Keratinocyte (primary cell): Measurements from ENCODE around the gene KASH5.

Experiments
- EZH2 ChIP-seq: IDR thresholded peaks from one replicate; pipeline ENCODE4 v1.6.1; 2012; ENCODE audit warnings: inconsistent platforms, mild to moderate bottlenecking, low read length, moderate library complexity
- TF ChIP-seq, protein P1 (sequence below), 3 experiments: IDR thresholded peaks in 1 of 3; conservative IDR thresholded peaks in 1 of 3; optimal IDR thresholded peaks in 1 of 3; 2 replicates in 2 of 3; 3 replicates in 1 of 3; pipeline versions ENCODE3 to v1.5.1; 2011; ENCODE audit warnings: low read length in 3 of 3, mild to moderate bottlenecking in 3 of 3, moderate library complexity in 2 of 3, control low read depth in 1 of 3, inconsistent platforms in 1 of 3; ENCODE audit not compliant: insufficient read depth in 2 of 3; ENCODE audit errors: extremely low read depth in 1 of 3

DNA sequence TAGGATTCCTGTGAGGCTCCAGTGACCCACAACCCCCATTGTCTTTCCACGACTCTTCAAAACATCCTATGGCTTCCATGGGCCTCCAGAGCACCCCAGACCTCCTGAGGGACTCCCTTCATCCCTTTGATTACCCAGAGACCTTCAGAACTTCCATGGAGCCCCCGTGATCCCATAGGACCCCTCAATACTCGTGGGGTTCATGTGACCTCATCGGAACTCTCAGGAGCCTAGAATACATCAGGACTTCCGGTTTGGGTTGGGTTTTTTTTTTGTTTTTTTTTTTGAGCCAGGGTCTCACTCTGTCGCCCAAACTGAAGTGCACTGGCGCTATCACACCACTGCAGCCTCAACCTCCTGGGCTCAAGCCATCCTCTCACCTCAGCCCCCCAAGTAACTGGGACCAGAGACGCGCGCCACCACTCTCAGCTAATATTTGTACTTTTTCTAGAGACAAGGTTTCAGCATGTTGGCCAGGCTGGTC, 65.8 kb downstream of the KASH5 start:
- TF ChIP-seq, protein P1, sequence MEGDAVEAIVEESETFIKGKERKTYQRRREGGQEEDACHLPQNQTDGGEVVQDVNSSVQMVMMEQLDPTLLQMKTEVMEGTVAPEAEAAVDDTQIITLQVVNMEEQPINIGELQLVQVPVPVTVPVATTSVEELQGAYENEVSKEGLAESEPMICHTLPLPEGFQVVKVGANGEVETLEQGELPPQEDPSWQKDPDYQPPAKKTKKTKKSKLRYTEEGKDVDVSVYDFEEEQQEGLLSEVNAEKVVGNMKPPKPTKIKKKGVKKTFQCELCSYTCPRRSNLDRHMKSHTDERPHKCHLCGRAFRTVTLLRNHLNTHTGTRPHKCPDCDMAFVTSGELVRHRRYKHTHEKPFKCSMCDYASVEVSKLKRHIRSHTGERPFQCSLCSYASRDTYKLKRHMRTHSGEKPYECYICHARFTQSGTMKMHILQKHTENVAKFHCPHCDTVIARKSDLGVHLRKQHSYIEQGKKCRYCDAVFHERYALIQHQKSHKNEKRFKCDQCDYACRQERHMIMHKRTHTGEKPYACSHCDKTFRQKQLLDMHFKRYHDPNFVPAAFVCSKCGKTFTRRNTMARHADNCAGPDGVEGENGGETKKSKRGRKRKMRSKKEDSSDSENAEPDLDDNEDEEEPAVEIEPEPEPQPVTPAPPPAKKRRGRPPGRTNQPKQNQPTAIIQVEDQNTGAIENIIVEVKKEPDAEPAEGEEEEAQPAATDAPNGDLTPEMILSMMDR (optimal IDR thresholded peaks at IDR 0.05 in 1 of 3, IDR thresholded peaks at IDR 0.05 in 1 of 3, conservative IDR thresholded peaks at IDR 0.05 in 1 of 3; ENCODE audit: extremely low read depth in 1 of 3, insufficient read depth in 2 of 3, low read length in 3 of 3), result no peak
- TF ChIP-seq EZH2, result no peak
